Measurements from ENCODE around the gene RNF215. TPM values are rescaled to one million over a fixed set of nuclear protein-coding genes. Genes with fewer than 3 reads are reported as not detected.

The RNF215 gene
- total and polyA plus RNA-seq, 10 of the 15 experiments (the other 5 are each of a cell fraction or from before 2014, with no cell fraction given): 0.31 to 7.6 (median 3.0) TPM; not detected in 1

- DNase-seq (ENCODE audit: low read depth, low spot score) (no peak), ATAC-seq (no peak), FAIRE-seq (no peak)
- H2AFZ ChIP-seq (ENCODE audit: control insufficient read depth, low read depth, low read length): no peak overlapping the region
- H3K27ac ChIP-seq (ENCODE audit: control insufficient read depth, insufficient read depth): peak overlapping the region; percentile 91
- WGBS (ENCODE audit: insufficient coverage, insufficient replicate concordance, low lambda C conversion rate, missing lambda C conversion rate): 88% methylated on average over 8 of the region's 8 CpGs
- peaks cover 0 to 17% of the 10 kb centered on the region in 2 experiments; a peak in 1 of 4 replicates for H3K36me3 ChIP-seq (ENCODE audit: control insufficient read depth in 2 of 2, insufficient read depth in 2 of 2, low read length in 1 of 2)
- peak overlapping the region; percentile 83 for H3K4me2 ChIP-seq (ENCODE audit: control insufficient read depth, insufficient read depth)
- H3K4me1 ChIP-seq (ENCODE audit: control insufficient read depth, insufficient read depth, low read length): peaks cover 22% of the 10 kb centered on the region
- RAD21 ChIA-PET (ENCODE audit: unreplicated experiment): interaction anchor here (1.1 to 7.3 kb wide), 3 partner anchors 19 to 133 kb away, joined by 3 to 137 read pairs (median 64); partner anchors contain the start of genes CASTOR1, RNF215 and SEC14L2
- no peaks in the 10 kb centered on the region for H3K27me3 ChIP-seq (replicated peaks in 1 of 2; ENCODE audit: control insufficient read depth in 2 of 2, insufficient read depth in 2 of 2, low read length in 1 of 2)
- in situ Hi-C loops (cut with MboI) (no loop called here), intact Hi-C loops (cut with micrococcal nuclease; ENCODE audit: unreplicated experiment) (no loop called here)
- no peaks in the 10 kb centered on the region for H4K20me1 ChIP-seq (ENCODE audit: control insufficient read depth, insufficient read depth)
- POLR2A ChIA-PET: interaction anchor here (0.7 to 6.4 kb wide), 7 partner anchors 11 to 114 kb away, joined by 4 to 60 read pairs (median 13); partner anchors contain the start of genes SEC14L2 and TBC1D10A
- CTCF ChIA-PET: interaction anchor here (0.7 to 7.5 kb wide), 11 partner anchors 9 to 185 kb away, joined by 3 to 172 read pairs (median 7); partner anchors contain the start of genes CASTOR1, SEC14L2 and TCN2
- peak overlapping the region; percentile 87 for H3K9ac ChIP-seq (ENCODE audit: control insufficient read depth, insufficient read depth, low read length)
- 0 out of 2 replicates have a peak, but pooled peaks have one; percentile 5 for TF ChIP-seq RUNX3 (IDR thresholded peaks at IDR 0.05; ENCODE audit: low read length)
- TF ChIP-seq STAT3 (IDR thresholded peaks at IDR 0.05; ENCODE audit: low read depth, low read length): no peak
- TF ChIP-seq PKNOX1 (IDR thresholded peaks at IDR 0.05): 0 out of 2 replicates have a peak, but pooled peaks have one; percentile 20
- no peak for TF ChIP-seq ZBTB4 (CRISPR knock-in tag; IDR thresholded peaks at IDR 0.05)
- no peak for TF ChIP-seq USF1 (IDR thresholded peaks at IDR 0.05; ENCODE audit: borderline replicate concordance, extremely low read length, insufficient read depth, low read depth, low read length)
- no peak for TF ChIP-seq SRF (IDR thresholded peaks at IDR 0.05; ENCODE audit: low read depth in 2 of 2, low read length in 2 of 2)
- BruUV-seq (replicated peaks): no TSS peak
- SMC1A ChIA-PET (ENCODE audit: uncharacterized antibody, unreplicated experiment): interaction anchor here (0.5 to 6.0 kb wide), 15 partner anchors 9 to 169 kb away, joined by 3 to 69 read pairs (median 4); partner anchors contain the start of genes RNF215 and SEC14L2
- peak overlapping the region; percentile 86 for H3K4me3 ChIP-seq
- peaks cover 43% of the 10 kb centered on the region for H3K79me2 ChIP-seq (ENCODE audit: control insufficient read depth, insufficient read depth, low read length)
- H3K9me3 ChIP-seq (replicated peaks; ENCODE audit: control insufficient read depth, insufficient read depth, low read length): no peaks in the 10 kb centered on the region
Measured at GRCh38 chr22:30421695-30422480, 34.7 kb upstream of the RNF215 start.

All from GM12878 (cell line).